ENCODE data around the gene GUSB.
"Not testable (repeated sequence)": the region's sequence is repeated elsewhere in the genome, so short reads cannot be mapped to it uniquely, and the experiment has no call there.

The GUSB gene

GRCh38 chr7:65974876-65975275 lies 7.1 kb downstream of the GUSB start:
- no peak for DNase-seq

- DNase-seq, result peak; percentile 47
Observed at GRCh38 chr7:65974191-65974801, 7.7 kb downstream of the GUSB start.

GRCh38 chr7:65972976-65973375 lies 9.0 kb downstream of the GUSB start:
- peak; percentile 52 for DNase-seq

DNA sequence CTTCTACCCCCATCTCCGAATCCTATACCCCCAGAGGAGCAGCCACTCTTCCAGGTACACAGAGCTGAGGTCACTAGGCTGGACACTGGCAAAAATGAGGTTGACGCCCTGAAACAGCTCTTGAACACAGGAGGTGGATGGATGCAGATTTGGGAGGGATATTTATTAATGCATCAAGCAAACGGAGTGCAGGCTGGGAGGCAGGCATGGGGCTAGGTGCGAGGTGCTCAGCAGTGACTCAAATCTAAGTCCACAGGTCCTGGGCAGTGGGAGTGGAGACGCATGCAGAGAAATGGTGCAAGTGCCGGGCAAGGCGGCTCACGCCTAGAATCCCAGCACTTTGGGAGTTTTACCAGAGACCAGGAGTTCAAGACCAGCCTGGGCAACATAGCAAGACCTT lies 11.0 kb downstream of the GUSB start:
- DNase-seq, result peak; percentile 35

GRCh38 chr7:65968256-65969185 lies 13.5 kb downstream of the GUSB start:
- no peak for DNase-seq

GRCh38 chr7:65967361-65968155 lies 14.5 kb downstream of the GUSB start:
- no peak for DNase-seq

- DNase-seq, result no peak
Observed at GRCh38 chr7:65966146-65966545, 15.9 kb downstream of the GUSB start.

DNA sequence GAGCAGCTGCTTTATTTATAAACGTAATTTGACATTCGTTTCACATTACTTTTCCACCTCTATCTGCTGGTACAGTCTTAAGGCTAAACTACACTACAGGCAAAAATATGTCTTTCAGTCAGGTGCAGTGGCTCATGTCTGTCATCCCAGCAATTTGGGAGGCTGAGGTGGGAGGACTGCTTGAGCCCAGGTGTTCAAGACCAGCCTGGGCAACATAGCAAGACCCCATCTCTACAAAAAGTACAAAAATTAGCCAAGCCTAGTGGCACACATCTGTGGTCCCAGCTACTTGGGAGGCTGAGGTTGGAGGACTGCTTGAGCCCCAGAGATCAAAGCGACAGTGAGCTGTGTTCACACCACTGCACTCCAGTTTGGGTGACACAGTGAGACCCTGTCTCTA lies 17.3 kb downstream of the GUSB start:
- DNase-seq, result not testable (repeated sequence)

DNA sequence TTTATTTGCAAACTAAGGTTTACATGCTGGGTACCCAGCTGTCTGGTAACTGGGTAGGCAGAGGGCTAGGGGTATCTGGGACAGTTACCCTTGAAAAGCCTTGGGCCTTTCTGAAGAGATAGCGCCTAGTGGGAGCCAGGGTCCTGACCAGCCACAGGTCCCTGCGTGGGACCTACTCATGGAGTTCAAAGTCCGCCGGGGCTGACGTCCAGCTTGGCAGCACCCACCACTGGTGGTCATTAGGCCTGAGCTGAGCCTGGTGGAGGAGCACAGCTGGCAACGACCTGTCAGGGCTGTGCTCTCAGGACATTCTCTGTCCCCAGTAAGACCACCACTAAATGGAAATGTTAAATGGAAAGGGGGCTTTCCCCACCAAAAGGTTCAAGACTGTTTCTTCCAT lies 20.0 kb downstream of the GUSB start:
- no peak for DNase-seq

DNA sequence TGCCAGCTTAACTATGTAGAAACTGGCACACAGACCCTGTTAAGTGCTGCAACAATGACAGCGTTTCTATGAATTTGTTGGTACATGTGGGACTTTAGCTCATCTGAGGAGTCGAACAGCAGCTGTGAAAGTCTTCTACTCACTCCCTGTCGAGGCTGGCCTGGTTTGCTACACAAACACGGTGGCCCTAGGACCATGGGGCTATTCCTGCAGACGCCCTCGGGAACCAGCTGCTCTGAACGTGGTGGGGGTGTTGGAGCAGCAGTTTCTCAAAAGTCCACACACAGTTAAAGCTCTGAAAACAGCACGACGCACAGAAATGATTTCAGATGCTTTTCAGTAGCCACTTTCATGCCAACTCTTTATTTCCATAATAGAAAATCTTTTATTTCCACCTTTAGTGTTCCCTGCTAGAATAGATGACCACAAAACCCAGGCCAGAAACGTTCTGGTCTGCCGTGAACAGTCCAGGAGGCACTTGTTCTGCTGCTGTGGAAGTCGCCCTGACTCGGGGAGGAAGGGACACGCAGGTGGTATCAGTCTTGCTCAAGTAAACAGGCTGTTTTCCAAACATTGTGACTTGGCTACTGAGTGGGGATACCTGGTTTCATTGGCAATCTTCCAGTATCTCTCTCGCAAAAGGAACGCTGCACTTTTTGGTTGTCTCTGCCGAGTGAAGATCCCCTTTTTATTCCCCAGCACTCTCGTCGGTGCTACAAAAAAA lies 21.5 kb downstream of the GUSB start:
- DNase-seq, result no peak

DNA sequence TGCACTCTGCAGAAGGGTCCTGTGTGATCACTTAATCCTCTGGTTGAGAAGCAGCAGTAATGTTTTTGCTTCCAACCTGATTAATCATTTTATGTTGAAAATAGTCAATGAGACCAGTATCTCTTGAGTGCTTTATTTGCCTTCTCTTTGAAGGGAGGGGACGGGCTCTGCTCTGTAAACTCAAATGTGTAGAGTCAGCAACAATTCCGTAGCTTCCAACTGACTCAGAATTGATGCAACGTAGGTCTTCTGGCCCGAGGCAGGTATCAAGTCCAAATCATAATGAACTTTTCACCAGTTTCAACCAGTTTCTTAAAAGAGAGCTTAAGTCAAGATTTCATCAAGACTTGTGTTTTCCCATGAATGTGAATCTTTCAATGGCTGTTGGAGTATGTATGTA lies 26.3 kb downstream of the GUSB start:
- DNase-seq, result no peak

DNA sequence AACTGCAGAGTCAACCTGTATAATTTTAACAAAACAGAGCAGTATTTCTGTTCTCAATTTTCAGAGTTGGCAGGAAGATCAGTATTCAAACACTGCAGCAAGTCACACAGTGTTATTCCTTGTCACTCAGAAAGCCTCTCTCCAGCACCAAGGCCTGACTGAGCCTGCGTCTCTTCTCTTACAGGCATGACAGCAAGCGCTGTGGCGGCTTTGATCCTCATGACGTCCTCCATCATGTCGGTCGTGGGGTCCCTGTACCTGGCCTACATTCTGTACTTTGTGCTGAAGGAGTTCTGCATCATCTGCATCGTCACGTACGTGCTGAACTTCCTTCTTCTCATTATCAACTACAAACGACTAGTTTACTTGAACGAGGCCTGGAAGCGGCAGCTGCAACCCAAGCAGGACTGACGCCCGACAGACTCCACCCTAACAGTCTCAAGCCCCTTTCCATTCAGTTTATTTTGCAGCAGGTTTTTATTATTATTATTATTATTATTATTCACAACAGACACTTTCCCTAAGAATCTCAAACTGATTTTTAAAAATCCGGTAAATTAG lies 28.0 kb downstream of the GUSB start:
- DNase-seq, result no peak

- DNase-seq, result no peak
Observed at GRCh38 chr7:65953001-65953720, 28.9 kb downstream of the GUSB start.

DNA sequence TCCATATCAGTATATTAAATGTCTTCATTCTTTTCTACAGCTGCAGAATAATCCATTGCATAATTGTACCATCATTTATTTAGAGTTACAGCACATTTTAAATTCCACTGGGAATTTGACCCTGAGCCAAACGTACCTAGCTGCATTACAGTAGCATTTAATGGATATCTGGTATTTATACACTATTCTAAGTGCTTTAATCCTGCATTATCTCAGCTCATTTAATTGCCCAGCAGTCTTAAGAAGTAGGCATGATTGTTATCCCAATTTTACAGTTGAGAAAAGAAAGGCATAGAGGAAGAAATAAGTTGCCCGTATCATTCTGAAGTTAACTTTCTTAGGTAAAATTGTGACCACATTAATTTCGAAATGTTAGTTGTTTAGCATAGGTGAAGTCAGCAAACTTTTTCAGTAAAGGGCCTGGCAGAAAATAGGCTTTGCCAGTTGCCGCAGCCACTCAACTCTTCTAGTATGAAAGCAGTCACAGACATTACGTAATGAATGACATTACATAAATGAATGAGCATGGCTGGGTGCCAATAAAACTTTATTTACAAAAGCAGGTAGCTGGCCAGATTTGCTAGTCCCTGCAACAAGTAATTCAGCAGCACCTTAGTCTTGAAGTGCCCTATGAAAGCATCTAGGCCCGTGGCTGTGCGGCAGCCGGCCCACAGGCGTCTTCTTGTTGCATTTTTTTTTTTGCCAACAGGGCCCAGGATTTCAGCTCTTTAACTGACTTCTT lies 30.0 kb downstream of the GUSB start:
- DNase-seq, result no peak

GRCh38 chr7:65946904-65947303 lies 35.1 kb downstream of the GUSB start:
- DNase-seq, result no peak

DNA sequence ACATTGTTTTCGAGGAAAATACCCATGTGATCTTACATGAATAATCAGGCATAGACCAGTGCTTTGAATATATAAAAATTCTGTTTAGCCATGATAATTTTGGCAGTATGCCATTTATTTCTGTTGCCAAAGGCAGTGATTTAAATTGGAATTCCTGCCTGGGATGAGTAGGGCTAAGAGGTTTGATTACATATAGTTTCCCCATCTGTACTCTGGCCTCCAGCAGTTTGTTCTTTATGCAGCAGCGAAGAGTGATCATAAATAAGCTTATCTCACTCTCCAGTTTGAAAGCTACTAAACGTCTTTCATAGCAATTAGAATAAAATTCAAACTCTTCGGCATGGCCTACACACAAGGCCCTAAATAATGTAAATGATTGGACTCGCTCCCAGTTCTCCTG lies 36.2 kb downstream of the GUSB start:
- not testable (repeated sequence) for DNase-seq

GRCh38 chr7:65938336-65938895 lies 43.6 kb downstream of the GUSB start:
- DNase-seq, result no peak

GRCh38 chr7:65937296-65937695 lies 44.7 kb downstream of the GUSB start:
- no peak for DNase-seq

- DNase-seq, result no peak
Observed at GRCh38 chr7:65931685-65932084, 50.3 kb downstream of the GUSB start.
